HEK293T (cell line): ENCODE measurements around the gene HELT.

Source experiments
- ELF4 ChIP-seq: fragments of 450-650 bp; IDR thresholded peaks from 2 replicates; pipeline ENCODE4 v1.6.1; 2017; ENCODE audit warnings: antibody characterized with exemption
- FOXM1 ChIP-seq: fragments of 450-650 bp; IDR thresholded peaks from 2 replicates; pipeline ENCODE4 v1.6.1; 2017; ENCODE audit warnings: mild to moderate bottlenecking, borderline replicate concordance
- L3MBTL2 ChIP-seq: fragments of 450-650 bp; conservative IDR thresholded peaks from 2 replicates; pipeline ENCODE4 v1.6.1; 2016; ENCODE audit warnings: mild to moderate bottlenecking
- PKNOX1 ChIP-seq: fragments of 450-650 bp; IDR thresholded peaks from 2 replicates; pipeline ENCODE4 v1.6.1; 2016
- SP1 ChIP-seq: fragments of 450-650 bp; IDR thresholded peaks from 2 replicates; pipeline ENCODE4 v1.6.1; 2017
- SUZ12 ChIP-seq: fragments of 450-650 bp; IDR thresholded peaks from 2 replicates; pipeline ENCODE4 v1.6.1; 2016; ENCODE audit warnings: mild to moderate bottlenecking
- ZNF384 ChIP-seq: fragments of 450-650 bp; IDR thresholded peaks from 2 replicates; pipeline ENCODE4 v1.6.1; 2016

- TF ChIP-seq FOXM1 (no peak), L3MBTL2 (no peak), ELF4 (no peak), SP1 (no peak), PKNOX1 (no peak), ZNF384 (no peak), SUZ12 (no peak)
Measured at GRCh38 chr4:185061610-185062009, 43.3 kb downstream of the HELT start.
